ENCODE data around the gene LBX2. TPM values are rescaled to one million over a fixed set of nuclear protein-coding genes. Genes with fewer than 3 reads are reported as not detected.

The LBX2 gene
- total RNA-seq, 1 donor from 2014 or later: 0.69 TPM

DNA sequence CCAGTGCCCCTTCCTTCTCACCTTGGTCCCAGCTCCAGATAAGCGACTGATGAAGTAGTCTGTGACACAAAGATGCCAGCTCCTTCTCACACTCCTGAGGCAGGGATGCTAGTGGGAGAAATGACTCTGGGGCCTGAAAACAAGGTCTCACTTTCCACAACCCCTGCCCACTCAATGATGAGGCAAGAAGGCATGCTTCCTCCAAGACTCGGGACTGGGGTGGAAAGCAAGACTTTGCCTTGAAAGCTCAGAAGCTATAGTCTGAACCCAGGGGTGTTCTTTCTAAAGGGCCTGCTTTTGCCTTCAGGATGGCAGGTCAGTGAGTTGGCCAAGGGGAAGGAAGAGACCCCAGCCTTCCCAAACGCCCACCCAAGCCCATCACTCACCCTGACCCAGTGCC lies 18.0 kb downstream of the LBX2 start:
- intact Hi-C loops (cut with micrococcal nuclease): loop anchor here (5.0 kb wide), 1 partner anchor 91 kb away; no protein-coding TSS in a partner anchor
- Mint-ChIP-seq H3K36me3 (ENCODE audit: low read depth) (peaks cover 42% of the 10 kb centered on the region), H3K4me1 (peaks cover 30% of the 10 kb centered on the region), H3K4me3 (peak overlapping the region; percentile 100), H3K9me3 (no peaks in the 10 kb centered on the region), H3K27ac (no peak overlapping the region), H3K27me3 (no peaks in the 10 kb centered on the region)
- TF ChIP-seq, protein P1, sequence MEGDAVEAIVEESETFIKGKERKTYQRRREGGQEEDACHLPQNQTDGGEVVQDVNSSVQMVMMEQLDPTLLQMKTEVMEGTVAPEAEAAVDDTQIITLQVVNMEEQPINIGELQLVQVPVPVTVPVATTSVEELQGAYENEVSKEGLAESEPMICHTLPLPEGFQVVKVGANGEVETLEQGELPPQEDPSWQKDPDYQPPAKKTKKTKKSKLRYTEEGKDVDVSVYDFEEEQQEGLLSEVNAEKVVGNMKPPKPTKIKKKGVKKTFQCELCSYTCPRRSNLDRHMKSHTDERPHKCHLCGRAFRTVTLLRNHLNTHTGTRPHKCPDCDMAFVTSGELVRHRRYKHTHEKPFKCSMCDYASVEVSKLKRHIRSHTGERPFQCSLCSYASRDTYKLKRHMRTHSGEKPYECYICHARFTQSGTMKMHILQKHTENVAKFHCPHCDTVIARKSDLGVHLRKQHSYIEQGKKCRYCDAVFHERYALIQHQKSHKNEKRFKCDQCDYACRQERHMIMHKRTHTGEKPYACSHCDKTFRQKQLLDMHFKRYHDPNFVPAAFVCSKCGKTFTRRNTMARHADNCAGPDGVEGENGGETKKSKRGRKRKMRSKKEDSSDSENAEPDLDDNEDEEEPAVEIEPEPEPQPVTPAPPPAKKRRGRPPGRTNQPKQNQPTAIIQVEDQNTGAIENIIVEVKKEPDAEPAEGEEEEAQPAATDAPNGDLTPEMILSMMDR (IDR thresholded peaks at IDR 0.05): no peak
- ChIA-PET CTCF (interaction anchor here (0.9 to 5.3 kb wide), 6 partner anchors 9 to 106 kb away, joined by 3 to 85 read pairs (median 14); partner anchors contain the start of genes INO80B, MRPL53, PCGF1 and WBP1), POLR2A (interaction anchor here (0.7 to 4.4 kb wide), 9 partner anchors 9 to 107 kb away, joined by 3 to 78 read pairs (median 8); partner anchors contain the start of genes AUP1, DQX1, HTRA2 and LBX2)
- ATAC-seq (ENCODE audit: low read depth): no peak
- DNase-seq: no peak

GRCh38 chr2:74474899-74475298 lies 24.5 kb downstream of the LBX2 start:
- POLR2A ChIA-PET: interaction anchor here (4.1 to 4.6 kb wide), 2 partner anchors 7 to 17 kb away, joined by 78 to 127 read pairs; partner anchors contain the start of genes CCDC142, INO80B, TTC31 and WBP1
- H3K4me1 Mint-ChIP-seq: peaks cover 21% of the 10 kb centered on the region
- H3K4me3 Mint-ChIP-seq: no peak overlapping the region
- H3K27me3 Mint-ChIP-seq: no peaks in the 10 kb centered on the region
- no peak for ATAC-seq (ENCODE audit: low read depth)
- no peak overlapping the region for H3K27ac Mint-ChIP-seq
- CTCF ChIA-PET: no interaction called here
- no peak for DNase-seq
- peaks cover 49% of the 10 kb centered on the region for H3K36me3 Mint-ChIP-seq (ENCODE audit: low read depth)
- H3K9me3 Mint-ChIP-seq: no peaks in the 10 kb centered on the region
- TF ChIP-seq, protein P1 (IDR thresholded peaks at IDR 0.05): no peak
- intact Hi-C loops (cut with micrococcal nuclease): loop anchor here (5.0 kb wide), 1 partner anchor 53 kb away; the partner anchor contains the start of genes C2orf81 and WDR54

- no peak for ATAC-seq (ENCODE audit: low read depth)
- TF ChIP-seq, protein P1 (IDR thresholded peaks at IDR 0.05): no peak
- CTCF ChIA-PET: no interaction called here
- intact Hi-C loops (cut with micrococcal nuclease): loop anchor here (5.0 kb wide), 1 partner anchor 52 kb away; the partner anchor contains the start of genes C2orf81 and WDR54
- POLR2A ChIA-PET: interaction anchor here (0.7 to 4.6 kb wide), 3 partner anchors 7 to 33 kb away, joined by 4 to 127 read pairs (median 78); partner anchors contain the start of genes CCDC142, INO80B, PCGF1 and TTC31
- no peak overlapping the region for H3K4me3 Mint-ChIP-seq
- H3K36me3 Mint-ChIP-seq (ENCODE audit: low read depth): peaks cover 48% of the 10 kb centered on the region
- peaks cover 23% of the 10 kb centered on the region for H3K4me1 Mint-ChIP-seq
- H3K27ac Mint-ChIP-seq: no peak overlapping the region
- DNase-seq: no peak
- no peaks in the 10 kb centered on the region for H3K9me3 Mint-ChIP-seq
- no peaks in the 10 kb centered on the region for H3K27me3 Mint-ChIP-seq
Observed at GRCh38 chr2:74474481-74474880, 24.9 kb downstream of the LBX2 start.

DNA sequence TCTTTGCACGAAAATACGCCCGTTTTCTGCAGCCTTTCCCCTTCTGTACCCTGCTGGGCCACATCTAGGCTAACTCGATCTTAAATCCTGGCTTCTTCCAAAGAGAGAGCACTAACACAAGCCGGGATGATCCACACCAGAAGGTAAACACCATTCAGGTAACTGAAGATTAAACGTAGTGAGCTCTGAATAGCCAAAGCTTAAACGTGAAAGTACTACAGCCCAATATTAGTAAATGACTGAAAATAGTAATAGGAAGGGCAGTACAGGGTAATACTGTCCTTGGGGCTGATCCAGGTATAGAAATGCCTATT lies 26.5 kb downstream of the LBX2 start:
- DNase-seq: no peak
- ATAC-seq (ENCODE audit: low read depth): peak; percentile 2
- intact Hi-C loops (cut with micrococcal nuclease): loop anchor here (1.0 to 5.0 kb wide), 5 partner anchors 9 to 56 kb away; partner anchors contain the start of genes AUP1, C2orf81, CCDC142 and HTRA2
- ChIA-PET POLR2A (interaction anchor here (0.6 to 4.6 kb wide), 17 partner anchors 9 to 294 kb away, joined by 3 to 127 read pairs (median 5); partner anchors contain the start of genes AUP1, C2orf81, CCDC142 and DQX1), CTCF (interaction anchor here (0.6 to 1.8 kb wide), 7 partner anchors 9 to 81 kb away, joined by 3 to 15 read pairs (median 3); partner anchors contain the start of genes CCDC142, INO80B, TTC31 and WBP1)
- Mint-ChIP-seq H3K36me3 (ENCODE audit: low read depth) (peaks cover 44% of the 10 kb centered on the region), H3K9me3 (no peaks in the 10 kb centered on the region), H3K4me1 (peaks cover 23% of the 10 kb centered on the region), H3K4me3 (peak overlapping the region; percentile 97), H3K27me3 (no peaks in the 10 kb centered on the region), H3K27ac (peak overlapping the region; percentile 97)
- TF ChIP-seq, protein P1 (IDR thresholded peaks at IDR 0.05): no peak

Measured in activated B cell treated with CpG ODN at 0.5 μM for 24 hours (primary cell).